Globus pallidus (tissue), 1 donor: ENCODE results near the gene DECR2.
"Not testable (repeated sequence)": the region's sequence is repeated elsewhere in the genome, so short reads cannot be mapped to it uniquely, and the experiment has no call there.

ENCODE experiments used
- DNase-seq: peaks from one replicate; pipeline ENCODE4 v3.0.0-alpha.2; 2015; ENCODE audit warnings: low spot score

The DECR2 gene, protein sequence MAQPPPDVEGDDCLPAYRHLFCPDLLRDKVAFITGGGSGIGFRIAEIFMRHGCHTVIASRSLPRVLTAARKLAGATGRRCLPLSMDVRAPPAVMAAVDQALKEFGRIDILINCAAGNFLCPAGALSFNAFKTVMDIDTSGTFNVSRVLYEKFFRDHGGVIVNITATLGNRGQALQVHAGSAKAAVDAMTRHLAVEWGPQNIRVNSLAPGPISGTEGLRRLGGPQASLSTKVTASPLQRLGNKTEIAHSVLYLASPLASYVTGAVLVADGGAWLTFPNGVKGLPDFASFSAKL

DNA sequence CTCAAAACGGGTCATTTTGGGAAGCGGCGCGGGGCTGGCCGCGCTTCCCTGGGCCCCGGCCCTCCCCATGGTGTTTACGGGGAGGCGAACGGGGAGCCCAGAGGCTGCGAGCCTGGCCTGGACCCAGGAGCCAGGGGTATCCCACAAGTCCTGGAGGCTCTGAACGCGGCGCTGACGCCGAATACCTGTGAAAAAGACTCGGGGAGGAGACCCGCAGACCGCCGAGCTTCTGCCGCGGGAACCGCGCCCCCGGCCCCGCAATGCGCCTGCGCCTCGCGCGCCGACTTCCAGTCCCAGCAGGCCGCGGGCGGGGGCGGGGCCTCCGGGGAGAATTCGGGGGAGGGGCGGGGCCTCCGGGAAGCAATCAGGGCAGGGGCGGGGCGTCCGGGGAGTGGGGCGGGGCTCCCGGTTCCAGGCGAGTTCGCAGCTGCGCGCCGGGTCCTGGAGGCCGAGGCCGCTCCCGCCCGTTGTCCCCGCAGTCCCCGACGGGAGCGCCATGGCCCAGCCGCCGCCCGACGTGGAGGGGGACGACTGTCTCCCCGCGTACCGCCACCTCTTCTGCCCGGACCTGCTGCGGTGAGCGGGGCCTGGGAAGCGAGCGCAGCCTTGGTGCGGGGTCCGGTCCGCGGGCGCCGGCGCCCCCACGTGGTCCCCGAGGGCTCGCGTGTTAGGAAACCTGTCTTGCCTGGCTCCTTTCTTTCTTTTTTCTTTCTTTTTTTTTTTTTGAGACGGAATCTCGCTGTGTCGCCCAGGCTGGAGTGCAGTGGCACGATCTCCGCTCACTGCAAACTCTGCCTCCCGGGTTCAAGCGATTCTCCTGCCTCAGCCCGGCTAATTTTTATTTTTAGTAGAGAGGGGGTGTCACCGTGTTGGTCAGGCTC, at the start of gene DECR2:
TSS of gene DECR2 (plus strand) at position 418 of the 881 bp plus-strand sequence. CDS start at position 497, 79 bp downstream.
- DNase-seq, result peak; percentile 92

DNA sequence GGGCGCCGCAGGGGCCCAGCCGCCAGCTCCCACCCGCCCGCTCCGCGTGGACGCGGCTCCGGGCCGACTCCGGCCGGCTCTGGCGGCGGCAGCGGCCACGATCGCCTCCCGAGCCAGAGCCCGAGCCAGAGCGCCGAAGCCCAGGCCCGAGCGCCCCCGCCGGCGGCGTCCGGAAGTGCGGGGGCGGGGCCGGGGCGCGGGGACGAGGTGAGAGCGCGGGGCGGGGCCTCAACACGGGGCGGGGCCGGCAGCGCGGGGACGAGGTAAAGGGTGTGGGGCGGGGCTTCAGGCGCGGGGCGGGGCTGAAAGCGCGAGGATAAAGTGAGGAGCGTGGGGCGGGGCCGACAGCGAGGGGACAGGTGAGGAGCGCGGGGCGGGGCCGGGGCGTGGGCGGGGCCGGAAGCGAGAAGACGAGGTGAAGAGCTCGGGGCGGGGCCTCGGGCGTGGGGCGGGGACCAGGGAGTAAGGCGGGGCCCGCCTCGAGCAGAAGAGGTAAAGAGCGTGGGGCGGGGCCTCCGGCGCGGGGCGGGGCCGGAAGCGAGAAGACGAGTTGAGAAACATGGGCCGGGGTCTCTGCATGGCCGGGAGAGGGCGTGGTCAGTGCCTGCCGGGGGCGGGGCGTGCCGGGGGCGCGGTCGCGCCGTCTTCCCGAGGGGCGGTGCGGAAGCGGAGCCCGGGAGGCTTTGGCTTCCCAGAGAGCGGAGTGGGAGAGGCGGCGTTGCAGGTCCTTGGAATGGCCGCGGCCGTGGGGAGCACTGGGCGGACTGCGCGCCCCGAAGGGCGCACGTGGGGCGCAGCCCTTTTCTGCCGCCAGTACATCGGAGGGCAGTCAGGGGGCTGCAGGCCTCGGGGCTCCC, 48.9 kb upstream of the DECR2 start, which contains the start of gene AXIN1:
TSS of gene AXIN1 (minus strand) at position 177 of the 857 bp plus-strand sequence. CDS start 5,698 bp downstream, outside the sequence.
- DNase-seq, result peak; percentile 87

DNA sequence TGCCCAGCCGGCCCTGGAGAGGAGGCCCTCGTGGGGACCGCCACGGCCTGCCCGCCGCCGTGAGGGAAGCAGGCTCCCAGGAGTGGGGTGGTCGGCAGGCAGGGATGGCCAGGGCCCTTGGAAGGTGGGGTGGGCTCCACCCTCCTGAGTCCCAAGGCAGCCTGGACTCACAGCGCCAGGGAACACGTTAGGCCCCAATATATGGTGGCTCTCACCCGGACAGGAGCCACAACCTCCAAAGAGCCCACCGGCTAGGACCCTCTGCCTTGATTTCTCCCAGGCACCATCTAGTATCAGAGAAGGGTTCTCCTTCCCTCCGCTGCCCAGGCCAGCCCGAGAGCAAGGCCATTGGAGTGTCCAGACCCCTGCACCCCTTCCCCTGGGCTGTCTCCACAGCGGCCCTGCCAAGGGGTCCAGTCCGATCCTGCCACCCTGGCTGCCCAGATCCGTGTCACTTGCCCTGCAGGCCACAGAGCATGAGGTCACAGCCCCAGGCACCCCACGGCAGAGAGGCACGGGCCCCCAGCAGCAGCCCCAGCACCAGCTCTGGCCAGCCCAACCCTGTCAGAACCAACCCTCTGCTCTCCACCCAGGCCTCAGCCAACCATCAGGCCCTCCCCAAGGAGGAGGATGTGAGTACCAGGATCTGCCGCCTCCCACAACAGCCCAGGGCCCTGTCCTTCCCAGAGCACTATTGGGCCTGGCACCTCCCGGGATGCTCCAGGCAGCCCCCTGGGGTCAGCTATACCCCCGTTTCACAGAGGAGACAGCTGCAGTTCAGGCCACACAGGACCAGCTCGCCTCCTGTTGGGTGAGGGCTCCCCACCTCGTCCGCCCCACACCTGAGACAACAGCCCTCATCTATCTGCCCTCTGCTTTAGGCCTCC, 48.0 kb upstream of the DECR2 start:
- DNase-seq, result no peak

DNA sequence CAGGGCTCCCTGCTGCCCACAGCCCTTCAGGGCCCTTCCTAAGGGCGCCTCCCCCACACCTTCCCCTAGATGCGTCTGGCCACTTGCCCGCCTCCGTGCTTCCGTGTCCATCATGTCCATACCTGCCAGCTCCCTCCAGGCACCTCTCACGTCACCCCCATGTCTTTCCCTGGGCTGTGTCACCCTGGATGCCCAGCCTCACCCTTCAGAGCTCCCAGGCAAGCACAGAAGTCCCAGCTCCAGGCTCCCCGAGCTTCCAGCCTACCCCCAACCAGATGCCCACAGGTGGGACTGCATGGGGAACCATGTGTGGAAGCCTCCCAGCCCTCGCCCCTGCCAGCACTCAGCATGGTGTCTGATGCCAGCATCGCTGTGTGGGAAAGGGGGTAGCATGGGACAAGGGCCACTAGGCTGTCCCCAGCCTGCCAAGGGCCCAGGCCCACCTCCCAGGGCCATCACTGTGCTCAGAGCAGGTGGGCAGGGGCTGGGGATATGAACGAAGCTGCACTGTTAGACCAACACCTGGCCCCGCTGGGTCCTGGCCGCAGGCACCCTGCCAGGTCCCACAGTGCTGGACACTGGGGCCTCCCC, 47.3 kb upstream of the DECR2 start:
- DNase-seq, result no peak

DNA sequence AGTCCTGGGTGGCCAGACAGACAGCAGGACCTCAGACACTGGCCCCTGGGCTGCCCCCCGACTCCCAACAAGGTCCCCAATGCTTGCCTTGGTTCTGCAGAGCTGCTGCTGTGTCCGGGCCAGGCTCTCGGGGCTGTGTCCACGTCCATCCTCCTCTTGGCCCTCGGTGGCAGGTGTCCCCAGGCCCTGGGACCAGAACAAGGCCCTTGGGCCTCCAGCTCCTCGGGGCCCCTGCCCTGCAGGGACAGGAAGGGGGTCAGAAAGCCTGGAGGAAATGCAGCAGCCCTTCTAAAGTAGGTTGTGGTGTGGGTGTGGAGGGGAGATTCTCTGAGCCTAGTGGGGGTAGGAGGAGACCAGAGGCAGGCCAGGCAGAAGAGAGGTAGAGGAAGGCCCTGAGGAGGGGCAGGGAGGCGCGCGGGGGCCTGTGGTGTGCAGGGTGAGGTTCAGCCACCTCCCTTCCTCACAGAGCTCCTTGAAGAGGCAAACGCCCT, 46.7 kb upstream of the DECR2 start:
- DNase-seq, result no peak

DNA sequence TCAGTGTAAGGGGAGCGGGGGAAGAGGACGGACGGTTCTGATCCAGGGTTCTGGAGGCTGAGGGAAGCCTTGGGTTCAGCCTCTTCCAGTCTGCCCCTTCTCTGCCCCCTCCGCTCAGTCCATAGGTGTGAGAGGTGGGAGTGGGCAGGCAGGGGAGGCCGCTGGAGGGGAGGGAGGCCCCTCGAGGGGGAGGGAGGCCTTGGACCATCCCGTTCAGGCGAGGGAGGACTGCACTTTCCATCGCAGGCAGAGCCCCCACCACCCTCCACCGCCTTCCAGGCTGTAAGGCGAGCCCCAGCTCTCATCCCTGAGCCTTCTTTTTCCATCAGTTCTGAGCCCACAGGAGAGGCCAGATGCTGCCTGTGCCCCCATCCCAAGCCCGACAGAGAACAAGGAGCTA, 44.9 kb upstream of the DECR2 start:
- no peak for DNase-seq

DNA sequence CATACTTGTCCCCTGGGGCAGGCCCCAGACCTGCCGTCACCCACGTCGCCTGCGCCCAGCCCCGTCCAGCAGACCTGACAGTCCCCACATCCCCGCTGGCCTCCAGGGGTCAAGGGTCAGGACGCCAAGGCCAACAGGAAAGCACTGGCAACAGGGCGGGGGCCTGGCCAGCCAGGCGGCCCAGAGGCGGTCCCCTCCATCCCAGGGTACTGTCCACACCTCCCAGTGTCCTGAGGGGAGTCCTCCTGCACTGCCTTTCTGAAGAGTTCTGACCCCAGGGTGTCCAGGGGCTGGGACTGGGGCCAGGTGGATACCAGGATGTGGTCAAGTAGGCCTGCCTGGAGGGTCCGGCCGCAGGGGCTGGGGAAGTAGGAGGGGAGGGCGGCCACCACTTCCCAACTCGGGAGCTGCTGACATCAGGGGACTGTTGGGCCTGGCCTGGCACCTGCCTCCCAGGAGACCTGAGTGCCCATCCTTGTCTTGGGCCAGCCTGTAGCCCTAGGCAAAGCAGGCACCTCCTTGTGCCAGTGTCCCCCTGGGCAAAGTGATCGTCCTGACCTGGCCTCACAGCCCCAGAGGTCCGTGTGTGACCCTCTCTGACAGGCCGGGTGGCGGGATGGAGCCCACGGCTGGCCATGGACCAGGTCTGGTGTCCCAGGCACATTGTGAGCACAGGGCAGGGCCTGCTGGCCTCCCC, 42.5 kb upstream of the DECR2 start:
- DNase-seq, result no peak

DNA sequence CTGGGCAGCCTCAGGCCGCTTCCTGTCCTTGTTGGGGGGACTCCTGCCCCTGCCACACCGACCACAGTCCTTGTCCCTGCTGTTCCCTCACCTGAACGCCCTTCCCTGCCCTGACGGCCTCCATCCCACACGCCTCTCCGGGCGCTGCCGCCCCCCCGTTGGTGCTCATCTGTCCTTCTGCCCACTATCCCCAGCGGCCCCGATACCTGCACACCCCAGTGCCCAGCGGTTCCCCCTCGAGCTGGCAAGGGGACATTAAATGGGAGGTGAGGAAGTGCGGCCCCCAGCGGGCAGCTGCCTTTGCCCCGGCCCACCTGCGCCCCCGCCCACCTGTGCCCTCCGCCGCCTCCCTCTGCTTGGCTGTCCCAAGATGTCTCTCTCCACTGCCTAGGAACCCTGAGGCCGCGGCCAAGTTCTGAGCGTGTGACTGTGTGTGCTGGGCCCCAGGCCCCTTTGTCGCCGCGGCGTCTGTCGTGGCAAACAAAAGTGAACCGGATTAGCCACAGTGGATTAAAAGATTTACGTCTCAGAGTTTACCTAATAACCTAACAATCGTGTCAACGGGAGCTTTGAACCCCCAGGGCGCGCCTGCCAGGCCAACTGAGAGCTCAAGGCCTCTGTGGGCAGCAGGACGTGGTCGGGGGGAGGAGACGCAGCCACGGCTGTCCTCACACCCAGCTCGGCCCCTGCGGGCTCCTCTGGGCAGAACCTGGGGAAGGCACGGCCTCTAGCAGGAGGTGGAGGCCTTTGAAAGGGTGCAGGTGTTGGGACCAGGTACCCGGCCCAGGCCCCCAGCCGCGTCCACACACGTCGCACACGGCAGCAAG, 41.6 kb upstream of the DECR2 start:
- DNase-seq, result no peak

DNA sequence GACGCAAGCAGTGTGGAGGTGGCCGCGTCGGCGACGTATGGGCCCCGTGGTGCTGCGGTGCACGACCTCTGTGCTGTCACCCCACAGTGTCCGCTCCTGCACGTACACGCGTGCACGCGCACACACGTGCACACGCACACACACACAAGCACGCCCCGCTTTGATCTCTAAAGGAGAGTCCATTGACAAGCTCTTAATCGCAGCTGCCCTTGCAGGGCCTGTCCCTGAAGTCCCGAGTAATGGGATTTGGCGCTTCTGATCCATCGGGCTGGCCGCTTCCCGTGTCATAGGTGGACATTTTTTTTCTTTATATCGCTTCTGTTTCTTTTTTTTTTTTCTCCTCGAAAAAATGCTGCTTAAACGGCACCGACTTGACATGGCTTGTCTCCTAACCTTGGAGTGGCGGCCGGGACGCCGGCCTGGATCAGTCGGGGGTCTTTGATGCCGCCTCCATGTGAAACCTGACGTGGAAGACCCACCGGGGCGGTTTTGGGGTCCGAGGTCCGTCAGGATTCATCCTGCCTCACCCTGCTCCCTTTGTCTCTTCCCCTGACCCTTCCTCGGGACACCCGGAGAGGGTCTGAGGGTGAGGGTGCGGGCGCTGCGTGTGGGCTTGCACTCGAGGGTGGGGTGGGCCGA, 40.9 kb upstream of the DECR2 start:
- DNase-seq, result no peak

DNA sequence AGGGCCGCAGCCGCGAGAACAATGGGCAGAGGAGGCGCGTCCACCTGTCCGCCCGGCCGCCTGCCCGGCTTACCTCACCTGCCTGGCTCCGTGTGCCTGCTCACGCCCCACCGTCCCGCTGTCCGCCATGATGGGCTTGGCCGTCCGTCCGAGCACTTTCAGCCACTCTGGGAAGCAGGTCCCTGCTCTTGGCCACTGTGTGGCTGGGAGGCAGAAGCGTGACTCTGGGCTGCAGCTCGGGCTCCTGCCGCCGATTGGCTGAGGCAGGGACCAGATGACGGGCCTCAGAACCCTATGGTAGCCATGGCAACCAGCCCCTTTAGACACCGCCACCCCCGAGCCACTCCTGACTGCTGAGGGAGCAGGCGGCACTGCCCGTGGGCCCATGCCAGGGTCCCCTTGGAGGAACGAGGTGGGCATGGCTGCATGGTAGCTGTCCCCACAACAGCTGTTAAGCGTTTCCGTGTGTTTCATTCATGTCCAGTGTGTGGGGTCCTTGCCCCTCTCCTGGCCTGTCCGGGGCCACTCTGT, 40.3 kb upstream of the DECR2 start:
- DNase-seq, result no peak

DNA sequence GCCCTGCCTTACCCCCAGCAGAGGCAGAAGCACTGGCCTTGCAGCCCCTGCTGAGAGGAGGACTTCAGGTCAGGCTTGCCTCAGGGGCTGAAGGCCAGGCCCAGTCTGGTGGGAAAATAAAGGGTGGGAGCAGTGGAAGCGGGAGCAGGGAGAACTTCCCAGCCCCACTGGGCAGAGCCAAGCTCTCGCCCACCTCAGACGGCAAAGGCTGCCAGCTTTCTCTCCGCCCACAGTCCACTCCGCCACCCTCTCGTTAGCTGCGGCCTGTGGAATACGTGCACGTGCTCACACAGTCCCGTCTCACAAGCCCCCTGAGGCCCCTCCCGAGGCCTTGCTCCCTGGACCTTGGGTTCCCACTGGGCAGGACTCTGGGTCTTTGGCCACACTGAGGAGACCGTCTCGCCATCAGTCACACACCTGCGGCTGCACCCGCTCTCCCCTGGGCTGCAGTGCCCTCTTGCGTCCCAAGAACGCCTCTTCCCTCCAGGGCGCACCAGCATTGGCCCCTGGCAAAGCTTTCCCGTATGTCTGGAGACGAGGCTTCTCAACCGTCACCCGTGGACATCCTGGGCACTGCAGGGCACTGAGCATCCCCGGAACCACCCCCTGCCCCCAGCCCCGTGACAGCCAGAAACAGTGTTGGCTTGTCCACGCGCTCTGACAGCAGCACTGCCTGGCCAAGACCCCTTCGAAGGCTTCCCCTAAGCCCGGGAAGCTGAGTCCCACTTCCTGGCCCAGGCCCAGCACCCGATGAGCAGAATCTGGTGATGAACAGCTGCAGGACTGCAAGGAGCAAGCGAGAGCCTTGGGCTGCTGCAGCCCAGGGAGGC, 39.6 kb upstream of the DECR2 start:
- DNase-seq, result peak; percentile 60

DNA sequence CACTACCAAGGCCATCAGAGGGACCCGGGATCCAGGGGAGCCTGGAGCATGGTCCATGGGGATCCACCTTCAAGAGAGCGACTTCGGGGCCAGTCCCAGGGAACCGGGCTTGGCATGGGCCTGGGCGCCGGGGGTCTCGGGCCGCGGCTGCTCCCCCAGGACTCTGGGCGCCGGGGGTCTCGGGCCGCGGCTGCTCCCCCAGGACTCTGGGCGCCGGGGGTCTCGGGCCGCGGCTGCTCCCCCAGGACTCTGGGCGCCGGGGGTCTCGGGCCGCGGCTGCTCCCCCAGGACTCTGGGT, 39.0 kb upstream of the DECR2 start:
- DNase-seq, result not testable (repeated sequence)

DNA sequence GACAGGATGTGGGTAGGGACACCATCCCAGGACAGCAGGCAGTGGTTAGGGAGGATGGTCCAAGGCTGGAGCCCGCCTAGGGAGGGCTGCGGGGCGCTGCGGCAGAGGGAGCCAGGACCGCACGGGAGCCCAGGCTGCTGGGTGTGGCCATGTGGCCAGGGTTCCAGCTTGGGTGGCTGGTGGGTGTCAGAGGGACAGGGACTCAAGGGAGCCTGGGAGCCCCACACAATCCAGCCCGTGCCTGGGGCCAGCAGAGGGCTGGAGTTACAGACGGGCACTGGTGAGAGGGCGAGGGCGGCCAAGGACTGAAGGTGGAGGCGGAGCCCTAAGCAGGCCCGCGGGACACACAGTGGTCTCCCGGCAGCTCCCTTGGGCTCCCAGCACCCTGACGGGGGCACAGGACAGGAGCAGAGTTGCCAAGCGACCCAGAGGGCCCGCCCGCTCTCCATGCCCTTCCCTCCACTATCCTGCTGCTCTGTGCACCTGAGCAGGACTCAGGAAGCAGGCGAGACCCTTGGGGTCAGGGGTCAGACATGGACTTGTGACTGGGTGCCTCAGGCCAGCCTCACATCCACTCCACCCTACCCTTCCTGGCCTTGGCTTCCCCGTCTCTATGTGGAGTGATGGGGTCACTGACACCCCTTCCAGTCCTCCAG, 38.4 kb upstream of the DECR2 start:
- DNase-seq, result no peak

DNA sequence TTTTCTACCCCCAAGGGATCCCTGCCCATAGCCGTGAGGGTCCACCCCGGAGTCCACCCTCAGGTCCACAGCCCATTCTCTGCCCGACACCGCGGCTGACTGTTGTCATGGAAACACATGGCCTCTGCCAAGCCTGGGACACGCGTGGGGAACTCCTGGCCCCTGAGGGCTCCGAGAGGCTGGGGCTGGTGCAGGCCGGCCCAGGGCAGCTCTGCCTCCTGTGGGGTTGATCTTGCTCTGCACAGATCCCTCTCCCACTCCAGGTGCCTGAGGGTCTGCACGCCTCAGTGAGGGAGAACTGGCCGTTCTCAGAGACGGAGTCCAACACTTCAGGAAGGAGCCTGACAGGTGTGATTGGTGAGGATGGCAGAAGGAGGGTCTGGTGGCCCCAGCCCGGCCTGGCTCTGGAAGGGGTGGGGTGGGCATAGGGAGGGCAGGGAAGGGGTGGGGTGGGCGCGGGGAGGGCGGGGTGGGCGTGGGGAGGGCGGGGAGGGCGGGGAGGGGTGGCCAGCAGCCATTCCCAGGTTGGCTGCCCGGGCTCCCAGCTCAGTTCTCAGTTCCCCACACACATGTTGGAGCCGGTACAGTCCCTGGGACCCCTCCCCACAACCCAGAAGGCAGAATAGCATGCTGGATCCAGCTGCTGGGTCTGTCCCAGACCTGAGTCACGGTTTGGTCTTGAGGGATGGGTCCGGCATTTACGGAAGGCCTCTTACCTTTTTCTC, 37.8 kb upstream of the DECR2 start:
- DNase-seq, result no peak

DNA sequence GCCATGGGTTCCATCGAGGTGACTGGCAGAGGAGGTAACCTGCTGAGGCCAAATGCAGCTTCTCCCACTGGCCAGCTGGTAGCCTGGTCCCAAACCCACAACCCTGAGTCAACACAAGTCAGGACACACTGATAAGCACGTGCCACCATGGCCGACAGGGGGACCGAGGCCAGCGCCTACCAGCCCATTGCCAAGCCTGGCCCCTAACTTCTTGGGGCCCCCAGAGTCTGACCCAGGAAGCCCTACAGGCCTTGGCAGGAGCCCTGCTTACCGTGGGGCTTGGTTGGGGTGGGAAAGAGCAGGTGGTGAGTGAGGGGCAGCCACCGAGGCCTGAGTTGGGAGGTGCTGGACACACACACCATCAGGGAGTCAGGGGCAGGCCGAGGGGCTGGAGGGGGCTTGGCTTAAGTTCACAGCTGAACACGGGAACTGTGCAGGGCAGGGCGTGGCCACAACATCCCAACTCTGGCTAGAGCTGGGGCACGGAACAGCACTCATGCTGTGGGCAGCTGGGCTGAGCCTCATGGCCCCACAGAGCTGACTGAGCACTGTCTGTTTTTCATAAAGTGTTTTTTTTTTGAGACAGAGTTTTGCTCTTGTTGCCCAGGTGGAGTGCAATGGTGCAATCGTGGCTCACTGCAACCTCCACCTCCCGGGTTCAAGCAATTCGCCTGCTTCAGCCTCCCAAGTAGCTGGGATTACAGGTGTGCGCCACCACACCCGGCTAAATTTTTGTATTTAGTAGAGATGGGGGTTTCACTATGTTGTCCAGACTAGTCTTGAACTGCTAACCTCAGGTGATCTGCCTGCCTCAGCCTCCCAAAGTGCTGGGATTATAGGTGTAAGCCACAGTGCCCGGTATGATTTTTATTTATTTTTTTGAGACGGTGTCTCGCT, 36.8 kb upstream of the DECR2 start:
- no peak for DNase-seq
